Tibial nerve (tissue), 4 donors: ENCODE measurements around the gene CAMKK2. TPM values are rescaled to one million over a fixed set of nuclear protein-coding genes. Genes with fewer than 3 reads are reported as not detected.

Experiments
- DNase-seq, 2 donors: peaks; one replicate each; pipeline ENCODE4 v3.0.0-alpha.2; 2019; ENCODE audit warnings: low spot score in 2 of 2
- H3K27ac ChIP-seq, 4 donors: fragments of 200-600 bp; sonication (generic) in 3 of 4; one replicate each; pipeline ENCODE4 v1.5.1; 2017 to 2019; ENCODE audit warnings: mild to moderate bottlenecking in 1 of 4
- H3K27me3 ChIP-seq, 2 donors: fragments of 200-600 bp; sonication (generic) in 1 of 2; one replicate each; pipeline versions ENCODE4 v1.5.1 to v1.6.0; 2017 to 2019
- H3K36me3 ChIP-seq, 3 donors: fragments of 200-600 bp; sonication (generic); one replicate each; pipeline ENCODE4 v1.5.1; 2018 to 2019
- H3K4me1 ChIP-seq, 4 donors: fragments of 200-600 bp; sonication (generic) in 3 of 4; one replicate each; pipeline ENCODE4 v1.5.1; 2017 to 2019
- H3K4me3 ChIP-seq, 4 donors: fragments of 200-600 bp; sonication (generic) in 3 of 4; one replicate each; pipeline ENCODE4 v1.5.1; 2017 to 2019; ENCODE audit warnings: mild to moderate bottlenecking in 1 of 4, moderate library complexity in 1 of 4
- H3K9me3 ChIP-seq, 4 donors: fragments of 200-600 bp; sonication (generic) in 3 of 4; one replicate each; pipeline ENCODE4 v1.5.1; 2017 to 2019
- CTCF ChIP-seq, 5 experiments: fragments of 200-600 bp in 3 of 5; fragments of 450-650 bp in 2 of 5; sonication (generic) in 3 of 5; IDR thresholded peaks; one replicate each; pipeline ENCODE4 v1.5.1; 2016 to 2019; ENCODE audit warnings: antibody characterized with exemption in 5 of 5, mild to moderate bottlenecking in 3 of 5, moderate library complexity in 2 of 5
- EP300 ChIP-seq, 2 donors: sonication (generic); formaldehyde crosslinking; IDR thresholded peaks; one replicate each; pipeline ENCODE4 v1.6.1; 2017; ENCODE audit warnings: antibody characterized with exemption in 2 of 2, mild to moderate bottlenecking in 1 of 2
- POLR2A ChIP-seq, 2 donors: fragments of 450-650 bp; IDR thresholded peaks; one replicate each; pipeline ENCODE4 v1.6.1; 2017; ENCODE audit warnings: antibody characterized with exemption in 2 of 2, mild to moderate bottlenecking in 2 of 2, moderate library complexity in 2 of 2
- WGBS, 2 donors: methylation state at CpG; one replicate each; pipeline ENCODE4 v1.1.5; 2018; 5-methylcytosine and 5-hydroxymethylcytosine counted together
- total RNA-seq, 4 donors: library from RNA; depleted of rRNA; stranded (reverse); fragments of >200 nt; gene quantifications; one replicate each; pipeline ENCODE4 v1.1.0, GENCODE V29; 2016

CAMKK2 gene
- total RNA-seq, 4 donors from 2014 or later = 31.0 to 39.9 (median 32.9) TPM

DNA sequence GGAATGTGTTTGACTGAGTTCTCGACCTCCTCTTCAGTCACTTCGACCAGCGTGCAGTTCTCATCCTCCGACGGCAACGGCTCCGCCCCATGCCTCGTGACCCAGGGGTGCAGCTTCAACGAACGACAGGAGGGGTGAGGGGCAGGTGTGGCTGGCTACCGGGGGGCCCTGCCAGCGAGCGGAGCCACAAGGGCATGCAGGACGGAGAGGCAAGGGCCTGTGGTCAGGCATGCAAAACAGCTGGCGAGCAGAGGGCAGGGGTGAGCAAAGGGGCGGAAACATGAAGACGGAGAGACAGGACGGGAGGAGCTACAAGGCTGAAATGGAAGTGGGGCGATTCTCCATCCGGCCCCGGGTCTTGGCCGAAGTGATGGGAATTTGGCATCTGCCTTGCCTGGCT is 47.9 kb downstream of the CAMKK2 start:
- TF ChIP-seq EP300 (IDR thresholded peaks at IDR 0.05) = no peak
- no peak for TF ChIP-seq CTCF (IDR thresholded peaks at IDR 0.05)
- TF ChIP-seq POLR2A (IDR thresholded peaks at IDR 0.05) = no peak
- H3K4me1 ChIP-seq = no peaks in the 10 kb centered on the region
- DNase-seq = no peak
- H3K27me3 ChIP-seq = no peaks in the 10 kb centered on the region
- peaks cover 0 to 96% (median 0%) of the 10 kb centered on the region in 3 donors for H3K36me3 ChIP-seq
- no peak overlapping the region for H3K4me3 ChIP-seq
- H3K27ac ChIP-seq = no peak overlapping the region
- no peaks in the 10 kb centered on the region for H3K9me3 ChIP-seq
- 87 to 88% methylated on average over 22 of the region's 22 CpGs for WGBS, 2 donors

DNA sequence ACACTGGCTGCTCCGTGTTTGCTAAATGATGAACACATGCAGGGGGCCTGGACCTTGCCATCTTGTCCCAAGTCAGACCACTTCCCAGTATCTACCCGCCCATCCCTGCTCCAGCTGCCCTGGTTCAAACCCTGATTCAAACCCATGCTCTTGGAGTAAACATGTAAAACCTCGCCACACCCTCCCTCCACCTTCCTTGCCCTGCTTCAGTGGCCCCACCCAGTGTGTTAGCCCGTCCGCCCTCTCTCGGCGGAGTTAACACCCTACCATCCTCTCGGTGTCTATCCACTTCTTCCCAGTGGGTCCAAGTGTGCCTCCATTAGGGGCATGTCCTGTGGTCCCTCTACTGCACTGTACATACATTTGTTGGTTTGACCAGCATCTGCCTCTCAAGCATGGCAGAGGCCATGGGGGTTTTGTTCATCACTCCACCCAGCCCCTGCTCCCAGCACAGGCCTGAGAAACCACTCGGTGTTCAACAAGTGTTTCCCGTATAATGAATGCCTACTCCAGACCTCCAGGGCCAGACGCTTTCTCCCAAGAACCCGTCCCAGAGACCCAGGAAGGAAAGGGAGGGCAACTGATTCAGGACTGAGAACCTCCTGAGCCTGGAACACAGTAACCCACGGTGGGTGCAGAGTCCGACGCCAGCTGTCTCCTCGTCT is 49.5 kb downstream of the CAMKK2 start:
- no peak overlapping the region for H3K27ac ChIP-seq
- no peak overlapping the region for H3K4me3 ChIP-seq
- DNase-seq = no peak
- TF ChIP-seq POLR2A (IDR thresholded peaks at IDR 0.05) = no peak
- TF ChIP-seq CTCF (IDR thresholded peaks at IDR 0.05) = no peak
- TF ChIP-seq EP300 (IDR thresholded peaks at IDR 0.05) = no peak
- H3K27me3 ChIP-seq = no peaks in the 10 kb centered on the region
- 86 to 91% methylated on average over 16 of the region's 16 CpGs for WGBS, 2 donors
- no peaks in the 10 kb centered on the region for H3K9me3 ChIP-seq
- no peaks in the 10 kb centered on the region for H3K4me1 ChIP-seq
- peaks cover 0 to 88% (median 0%) of the 10 kb centered on the region in 3 donors for H3K36me3 ChIP-seq

DNA sequence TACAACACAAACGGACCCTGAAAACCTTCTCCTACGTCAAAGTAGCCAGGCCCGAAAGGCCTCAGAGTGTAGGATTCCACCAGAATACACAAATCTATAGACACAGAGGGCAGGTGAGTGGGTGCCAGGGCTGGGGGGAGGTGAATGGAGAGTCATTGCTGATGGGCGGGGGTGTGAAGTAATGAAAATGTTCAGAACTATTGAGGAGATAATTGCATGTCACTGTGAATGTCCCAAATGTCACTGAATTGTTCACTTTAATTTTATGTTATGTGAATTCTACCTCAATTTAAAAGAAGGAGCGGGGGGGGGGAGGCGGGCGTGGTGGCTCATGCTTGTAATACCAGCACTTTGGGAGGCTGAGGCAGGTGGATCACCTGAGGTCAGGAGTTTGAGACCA is 50.6 kb downstream of the CAMKK2 start:
- Histone ChIP-seq H3K27me3 (no peaks in the 10 kb centered on the region), H3K36me3 (peaks cover 0 to 87% (median 0%) of the 10 kb centered on the region in 3 donors), H3K4me3 (no peak overlapping the region), H3K4me1 (peaks cover 0 to 8% (median 4%) of the 10 kb centered on the region in 4 donors), H3K9me3 (no peaks in the 10 kb centered on the region), H3K27ac (no peak overlapping the region)
- 85 to 90% methylated on average over 7 of the region's 7 CpGs for WGBS, 2 donors
- no peak for TF ChIP-seq POLR2A (IDR thresholded peaks at IDR 0.05)
- TF ChIP-seq EP300 (IDR thresholded peaks at IDR 0.05) = no peak
- TF ChIP-seq CTCF (IDR thresholded peaks at IDR 0.05) = no peak
- no peak for DNase-seq

GRCh38 chr12:121245031-121245430 is 51.5 kb downstream of the CAMKK2 start:
- no peak overlapping the region for H3K27ac ChIP-seq
- no peak for TF ChIP-seq CTCF (IDR thresholded peaks at IDR 0.05)
- no peak for TF ChIP-seq EP300 (IDR thresholded peaks at IDR 0.05)
- no peaks in the 10 kb centered on the region for H3K9me3 ChIP-seq
- peaks cover 0 to 78% (median 0%) of the 10 kb centered on the region in 3 donors for H3K36me3 ChIP-seq
- DNase-seq = no peak
- WGBS, 2 donors = 86 to 89% methylated on average over 14 of the region's 14 CpGs
- H3K4me3 ChIP-seq = no peak overlapping the region
- H3K4me1 ChIP-seq = peaks cover 0 to 18% (median 5%) of the 10 kb centered on the region in 4 donors
- no peaks in the 10 kb centered on the region for H3K27me3 ChIP-seq

GRCh38 chr12:121241156-121241970 is 55.1 kb downstream of the CAMKK2 start:
- H3K27ac ChIP-seq = peak overlapping the region; percentile 30 to 75 (median 70)
- no peak for DNase-seq
- WGBS, 2 donors = 65 to 75% methylated on average over 16 to 17 of the region's 17 CpGs

More at GRCh38 chr12:121241156-121241970, 55.1 kb downstream of the CAMKK2 start:
- peaks cover 0 to 44% (median 10%) of the 10 kb centered on the region in 4 donors for H3K4me1 ChIP-seq
- H3K4me3 ChIP-seq = no peak overlapping the region
- TF ChIP-seq EP300 (IDR thresholded peaks at IDR 0.05) (no peak), POLR2A (IDR thresholded peaks at IDR 0.05) (no peak), CTCF (IDR thresholded peaks at IDR 0.05) (no peak)
- peaks cover 0 to 64% (median 0%) of the 10 kb centered on the region in 3 donors for H3K36me3 ChIP-seq
- H3K27me3 ChIP-seq = no peaks in the 10 kb centered on the region
- no peaks in the 10 kb centered on the region for H3K9me3 ChIP-seq
